Stimulated activated CD8-positive, alpha-beta memory T cell treated with anti-CD3 and anti-CD28 coated beads, Interleukin-12 subunit alpha, Interleukin-12 subunit beta, amount 100 ng/mL, for 1 hour (primary cell): ENCODE data around the gene TWNK.
A peak's percentile ranks its signal among the peaks of the same experiment; 100 is the strongest.

Experiments
- DNase-seq: peaks from one replicate; pipeline ENCODE4 v3.0.0-alpha.2; 2020; ENCODE audit warnings: low read depth

Gene TWNK

DNA sequence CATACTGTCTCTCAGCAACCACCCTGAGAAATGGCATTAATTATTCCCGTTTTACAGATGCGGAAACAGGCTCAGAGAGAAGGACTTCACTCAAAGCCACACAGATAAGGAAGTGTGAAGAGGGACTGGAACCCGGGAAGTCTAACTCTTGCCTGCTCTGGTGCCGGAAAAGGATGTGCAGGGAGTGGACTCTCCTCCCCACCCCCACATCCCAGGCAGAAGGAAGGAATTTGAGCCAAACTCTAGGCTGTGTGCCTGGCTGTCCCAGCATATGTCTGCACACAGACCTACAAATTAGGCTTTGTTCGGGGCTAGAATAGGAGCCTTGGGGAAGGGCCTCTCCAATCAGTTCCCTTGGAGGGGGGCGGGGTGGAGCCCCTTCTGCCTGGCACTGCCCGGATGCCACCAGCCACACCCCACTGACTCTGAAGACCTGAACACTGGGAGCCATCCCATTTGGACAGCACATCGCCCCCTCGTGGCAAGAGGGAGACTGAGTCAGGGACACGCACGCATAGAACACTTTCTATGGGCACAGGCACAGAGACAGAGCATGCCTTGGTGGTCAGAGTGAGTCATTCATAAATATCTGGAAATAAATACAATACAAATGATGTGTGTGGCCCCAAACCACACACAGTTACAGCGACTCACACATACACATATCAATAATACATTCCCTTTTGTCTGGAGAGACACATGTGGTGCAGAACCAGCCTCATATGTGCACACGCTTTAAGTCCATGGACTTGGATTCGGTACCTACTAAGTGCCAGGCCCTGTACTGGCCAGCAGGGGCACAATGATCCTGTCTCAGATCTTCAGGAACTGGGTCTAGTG, 25.4 kb downstream of the TWNK start:
- DNase-seq, result peak; percentile 62

DNA sequence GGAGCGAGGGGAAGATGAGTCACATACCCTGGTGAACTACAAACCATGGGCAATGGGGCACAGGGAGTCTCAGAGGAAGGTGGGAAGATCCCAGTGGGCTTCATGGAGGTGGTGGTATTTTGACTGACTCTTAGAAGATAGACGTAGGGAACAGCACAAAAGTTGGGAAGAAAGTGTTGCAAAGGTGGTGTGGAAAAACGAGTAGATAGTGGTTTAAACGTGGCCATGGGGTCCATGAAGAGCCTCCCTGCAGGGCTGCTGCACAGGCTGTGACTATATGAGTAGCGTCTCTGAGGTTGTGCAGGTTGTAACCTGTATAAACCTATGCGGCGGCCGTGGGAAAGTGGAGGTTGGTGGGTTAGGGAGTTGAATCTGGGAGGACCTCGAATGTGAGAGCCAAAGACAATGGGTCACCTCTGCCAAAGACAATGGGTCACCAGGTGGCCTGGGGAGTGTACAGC, 26.1 kb downstream of the TWNK start:
- no peak for DNase-seq

DNA sequence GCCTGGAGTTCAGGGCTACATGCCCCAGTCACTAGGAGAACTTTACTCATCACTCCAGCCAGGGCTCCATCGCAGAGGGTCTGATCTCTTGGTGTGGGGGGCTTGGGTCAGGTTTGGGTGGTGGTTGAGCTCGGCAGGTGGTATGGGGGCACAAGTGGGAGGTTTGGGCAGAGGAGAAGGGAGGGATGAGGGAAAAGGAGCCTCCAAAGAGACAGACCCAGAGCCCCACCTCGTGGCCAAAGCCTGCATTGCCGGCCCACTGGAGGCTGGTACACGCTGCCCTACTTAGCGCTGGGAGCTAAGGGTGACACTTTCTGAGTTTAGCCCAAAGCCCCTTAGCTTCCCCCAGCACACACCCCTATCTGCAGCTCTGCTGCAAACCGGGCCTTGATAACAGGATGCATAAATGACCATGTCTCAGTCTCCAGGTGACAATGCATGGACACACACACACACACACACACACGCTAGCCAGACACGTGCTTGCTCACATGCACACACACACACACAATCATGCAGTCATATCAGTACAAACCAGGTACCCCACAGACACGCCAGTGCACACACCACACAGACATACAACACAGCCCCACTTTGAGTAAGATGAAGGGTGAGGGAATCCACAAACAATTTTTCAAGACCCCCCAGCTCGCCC, 27.0 kb downstream of the TWNK start:
- DNase-seq, result peak; percentile 67

DNA sequence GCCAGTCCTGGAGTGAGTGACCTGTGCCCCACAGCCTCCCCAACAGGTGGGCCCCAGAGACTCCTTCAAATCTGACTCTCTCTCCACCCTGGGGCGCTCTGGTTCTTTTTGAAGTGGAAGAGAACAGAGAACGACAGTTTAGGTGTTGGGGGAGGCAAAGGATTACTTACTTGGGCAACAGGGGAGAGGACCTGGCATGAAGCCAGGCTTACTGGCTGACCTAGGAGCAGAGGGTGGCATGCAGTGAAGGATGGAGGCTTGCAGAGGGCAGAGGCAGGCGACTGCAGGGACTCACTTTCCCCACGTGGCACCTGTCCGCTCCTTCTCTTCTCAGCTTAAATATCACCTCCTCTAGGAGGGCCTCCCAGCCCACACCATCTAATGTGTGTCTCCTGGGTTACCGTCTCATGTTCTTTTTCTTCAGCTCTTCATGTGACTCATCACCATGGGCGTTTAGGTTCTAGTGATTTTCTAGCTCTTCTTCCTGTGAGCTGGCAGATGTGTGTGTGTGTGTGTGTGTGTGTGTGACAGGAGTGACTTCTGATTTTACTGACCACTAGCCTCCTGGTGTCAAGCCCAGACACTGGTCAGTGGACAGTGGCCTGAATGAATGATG, 27.7 kb downstream of the TWNK start:
- DNase-seq, result no peak

DNA sequence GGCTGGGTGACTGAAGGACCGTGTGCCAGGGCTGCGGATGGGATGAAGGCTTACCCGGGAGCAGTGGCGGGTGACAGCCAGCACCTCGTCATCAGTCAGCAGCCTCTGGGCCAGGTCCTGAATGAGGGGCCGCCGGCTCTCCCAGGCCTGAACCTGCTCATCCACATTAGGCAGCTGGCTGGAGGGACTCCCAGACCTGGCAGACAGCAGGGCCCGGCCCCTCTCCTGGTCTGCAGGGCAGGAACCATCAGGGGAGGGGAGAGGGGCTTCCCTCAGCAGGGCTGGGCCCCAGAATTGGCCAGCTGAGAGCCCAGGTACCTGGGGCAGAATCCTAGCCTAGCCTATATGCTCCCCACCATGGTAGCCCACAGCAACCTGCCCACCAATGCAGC, 28.2 kb downstream of the TWNK start:
- DNase-seq, result no peak

DNA sequence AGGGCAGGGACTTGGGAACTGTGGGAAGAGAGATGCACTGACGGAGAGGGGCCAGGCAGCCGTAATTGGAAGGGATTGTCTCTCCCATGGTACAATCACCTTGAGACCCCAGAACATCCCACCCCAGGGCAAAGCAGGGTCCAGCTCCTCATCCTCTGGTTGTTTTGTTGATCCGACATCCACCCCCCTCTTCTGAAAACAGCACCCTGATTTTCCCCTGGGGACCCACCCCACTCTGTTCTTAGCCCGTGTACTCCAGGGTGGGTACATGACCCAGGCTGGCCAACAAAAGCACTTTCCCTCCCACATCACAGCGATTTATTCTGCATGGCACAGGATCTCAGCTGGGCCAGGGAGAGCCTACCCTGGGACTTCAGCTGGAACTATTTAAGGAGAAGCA, 29.5 kb downstream of the TWNK start:
- DNase-seq, result no peak

DNA sequence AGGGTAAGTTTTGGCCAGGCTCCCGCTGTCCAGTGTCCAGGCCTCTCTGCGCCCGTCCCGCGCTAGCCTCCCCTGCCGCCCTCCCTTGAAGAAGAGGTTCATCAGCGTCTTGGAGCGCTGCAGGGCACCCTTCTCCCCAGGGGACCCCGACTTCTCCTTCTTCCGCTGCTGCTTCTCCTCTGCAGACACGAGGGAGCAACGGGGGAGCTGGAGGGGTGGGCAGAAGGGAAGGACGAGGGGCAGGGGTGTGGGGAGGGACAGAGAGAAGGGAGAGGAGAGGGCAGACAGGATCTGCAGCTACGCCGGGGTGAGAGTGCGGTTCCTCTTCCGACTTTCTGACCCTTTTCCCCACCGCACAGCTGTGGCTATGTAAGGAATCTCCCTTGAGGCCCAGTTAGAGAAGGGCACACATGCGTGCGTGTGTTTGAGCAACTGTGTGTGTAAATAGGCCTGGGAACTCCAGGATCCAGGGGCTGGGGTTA, 30.8 kb downstream of the TWNK start:
- DNase-seq, result no peak

DNA sequence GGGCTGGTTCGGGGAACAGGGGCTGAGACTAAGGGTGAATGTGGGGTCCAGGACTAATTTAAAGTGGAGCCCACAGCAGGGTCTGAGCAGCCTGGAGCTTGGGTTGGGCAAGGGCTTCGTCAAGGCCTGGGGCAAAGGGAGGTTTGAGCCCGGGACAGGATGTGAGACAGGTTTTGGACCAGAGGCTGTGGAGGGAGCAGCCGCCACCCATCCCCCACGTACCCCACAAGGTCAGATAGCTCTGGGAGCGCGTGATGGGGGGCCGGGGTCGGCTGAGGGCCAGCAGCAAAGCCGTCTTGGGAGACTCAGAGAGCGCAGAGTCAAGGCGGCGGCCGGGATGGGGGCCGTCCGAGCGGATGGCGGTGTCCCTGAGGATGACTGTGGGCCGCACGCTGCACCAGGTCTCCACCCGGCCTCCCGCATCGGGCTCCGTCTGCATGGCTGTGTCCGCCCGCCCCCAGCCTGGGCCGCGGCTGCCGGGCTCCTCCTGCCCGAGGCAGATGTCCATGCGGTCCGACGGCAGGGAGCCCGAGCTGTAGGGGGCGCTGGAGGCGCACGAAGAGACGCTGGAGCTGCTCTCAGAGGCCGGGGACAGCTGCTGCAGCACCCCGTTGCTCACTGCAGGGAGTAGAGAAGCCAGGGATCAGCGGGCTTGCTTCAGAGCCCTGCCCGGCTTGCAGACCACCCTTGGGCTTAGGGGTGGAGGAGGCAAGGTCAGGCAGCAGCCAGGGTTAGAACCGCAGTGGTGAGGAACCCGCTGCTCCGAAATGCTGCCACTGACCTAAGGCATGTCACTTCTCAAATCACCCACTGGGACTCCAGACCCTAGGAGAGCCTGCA, 31.5 kb downstream of the TWNK start:
- peak; percentile 63 for DNase-seq

DNA sequence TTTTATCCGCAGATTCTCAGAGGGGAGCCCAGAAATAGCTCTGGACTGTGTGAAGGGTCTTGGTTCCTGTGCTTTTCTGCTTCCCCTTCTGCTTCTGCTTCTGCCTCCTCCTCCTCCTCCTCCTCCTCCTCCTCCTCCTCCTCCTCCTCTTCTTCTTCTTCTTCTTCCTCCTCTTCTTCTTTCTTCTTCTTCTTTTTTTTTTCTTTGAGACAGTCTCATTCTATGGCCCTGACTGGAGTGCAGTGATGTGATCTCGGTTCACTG, 32.0 kb downstream of the TWNK start:
- DNase-seq, result no peak

DNA sequence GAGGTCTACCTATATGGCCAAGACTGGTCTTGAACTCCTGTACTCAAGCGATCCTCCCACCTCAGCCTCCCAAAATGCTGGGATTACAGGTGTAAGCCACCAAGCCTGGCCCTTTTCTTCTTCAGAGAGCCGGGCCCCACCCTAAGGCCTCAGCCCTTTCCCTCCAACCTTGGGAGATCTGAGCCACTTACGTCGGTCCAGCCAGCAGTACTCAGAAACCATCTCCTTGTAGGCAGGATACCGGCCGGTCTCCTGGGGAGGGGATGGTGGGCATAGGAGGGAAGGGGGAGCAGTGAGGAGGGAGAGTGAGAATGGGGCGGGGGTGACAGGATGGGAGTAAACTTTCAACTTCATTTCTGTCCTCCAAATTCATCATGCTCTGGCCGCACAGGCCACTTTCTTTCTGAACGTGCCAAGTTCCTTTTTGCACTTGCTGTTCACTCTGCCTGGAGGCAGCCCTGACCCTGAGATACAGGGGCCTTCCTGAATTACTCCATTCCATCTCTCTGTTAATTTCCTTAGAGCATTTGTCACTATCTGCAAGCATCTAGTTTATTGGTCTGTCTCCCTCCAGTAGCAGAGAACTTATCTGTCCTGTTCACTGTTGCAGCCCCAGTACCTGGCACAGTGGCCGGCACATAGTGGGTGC, 33.2 kb downstream of the TWNK start:
- no peak for DNase-seq

DNA sequence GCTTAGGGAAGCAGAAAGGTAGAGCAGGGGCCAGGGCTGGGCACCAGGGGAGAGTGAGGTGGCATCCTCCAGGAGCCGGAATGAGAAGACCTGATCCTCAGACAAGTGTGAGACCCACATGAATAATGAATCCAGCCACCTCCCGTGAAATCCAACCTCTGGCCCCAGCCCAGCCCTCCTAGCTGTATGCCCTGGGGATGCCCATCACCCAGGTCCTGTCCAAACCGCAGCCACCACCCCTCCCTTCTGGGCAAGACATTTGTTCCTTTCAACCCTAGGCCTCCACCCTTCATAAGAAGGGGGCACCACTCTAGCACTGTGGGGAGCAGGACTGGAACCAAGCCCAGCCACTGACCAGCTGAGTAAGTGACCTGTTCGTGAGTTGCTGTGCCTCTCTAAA, 33.9 kb downstream of the TWNK start:
- no peak for DNase-seq

DNA sequence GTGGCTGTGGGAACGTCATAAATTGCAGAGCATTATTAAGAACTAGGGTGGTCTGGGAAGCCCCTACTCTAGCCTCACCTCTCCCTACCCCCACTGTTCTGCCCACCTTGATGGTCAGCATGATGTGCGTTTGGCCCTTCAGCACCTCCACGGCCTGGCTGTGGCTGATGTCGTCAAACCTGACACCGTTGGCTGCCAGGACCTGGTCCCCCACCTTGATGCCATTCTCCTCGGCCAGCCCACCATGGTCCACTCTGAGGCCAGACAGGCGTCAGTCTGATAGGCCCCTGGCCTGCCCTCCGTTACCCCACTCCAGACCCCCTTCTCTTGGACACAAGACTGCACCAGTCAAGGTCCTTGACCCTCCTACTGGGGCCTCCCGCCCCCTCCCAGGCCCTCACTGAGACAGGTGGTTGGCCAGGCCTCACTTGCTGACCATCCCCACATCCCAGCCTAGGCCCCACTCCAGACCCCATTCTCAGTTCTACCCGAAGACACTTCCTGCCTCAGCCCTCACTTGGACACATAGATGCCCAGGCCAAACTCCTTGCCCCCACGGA, 34.4 kb downstream of the TWNK start:
- no peak for DNase-seq

DNA sequence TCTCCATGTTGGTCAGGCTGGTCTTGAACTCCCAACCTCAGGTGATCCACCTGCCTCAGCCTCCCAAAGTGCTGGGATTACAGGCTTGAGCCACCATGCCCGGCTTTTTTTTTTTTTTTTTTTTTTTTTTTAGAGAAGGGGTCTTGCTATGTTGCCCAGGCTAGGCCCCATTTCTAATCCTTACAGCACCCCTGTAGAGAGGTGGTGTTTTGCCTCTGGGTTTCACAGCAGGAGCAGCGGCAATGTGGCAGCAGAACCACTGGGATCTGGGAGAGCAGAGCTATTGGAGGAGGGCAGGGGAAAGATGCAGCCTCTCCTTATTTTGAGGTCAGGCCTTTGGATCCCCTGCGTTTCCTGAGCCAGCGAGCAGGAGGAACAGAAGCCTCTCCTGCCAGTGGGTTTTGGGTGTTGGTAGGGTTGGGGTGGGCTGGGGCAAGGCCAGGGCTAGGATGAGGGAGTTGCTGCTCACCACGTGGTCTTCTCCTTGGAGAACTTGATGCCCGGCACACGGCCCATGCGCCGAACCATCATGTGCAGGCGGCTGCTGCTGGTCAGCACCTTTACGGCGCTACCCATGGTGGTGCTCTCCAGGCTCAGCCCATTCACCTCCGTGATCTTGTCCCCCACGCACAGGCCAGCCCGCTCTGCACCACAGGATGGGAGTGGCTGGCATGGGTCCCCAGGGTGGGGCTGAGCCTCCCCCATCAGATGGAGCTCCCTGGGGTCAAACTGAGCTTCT, 35.8 kb downstream of the TWNK start:
- DNase-seq, result no peak

DNA sequence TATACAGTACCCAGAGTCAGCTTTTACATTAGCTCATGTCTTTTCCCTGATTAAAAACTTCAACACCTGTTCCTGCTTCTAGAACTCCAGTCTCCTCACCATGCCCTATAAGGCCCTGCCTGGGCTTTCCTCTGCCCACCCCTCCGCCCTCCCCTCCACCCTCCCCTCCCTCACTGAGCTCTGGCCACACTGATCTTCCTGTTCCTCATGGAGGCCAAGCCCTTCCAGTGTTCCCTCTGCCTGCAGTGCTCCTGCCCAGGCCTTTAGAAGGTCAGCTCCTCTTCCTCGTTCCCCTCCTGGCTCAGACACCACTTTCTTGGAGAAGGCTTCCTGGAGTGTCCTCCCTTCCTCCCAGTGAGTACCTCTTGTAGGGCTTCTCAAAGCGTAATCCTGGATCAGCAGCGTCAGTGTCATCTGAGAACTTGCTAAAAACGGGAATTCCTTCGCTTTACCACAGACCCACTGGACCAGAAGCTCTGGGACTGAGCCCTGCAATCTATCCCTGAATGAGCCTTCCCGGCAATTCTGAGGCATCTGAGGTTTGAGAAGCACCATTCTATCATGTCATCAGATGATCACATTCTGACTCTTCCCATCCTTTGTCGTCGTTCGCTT, 39.9 kb downstream of the TWNK start:
- no peak for DNase-seq

DNA sequence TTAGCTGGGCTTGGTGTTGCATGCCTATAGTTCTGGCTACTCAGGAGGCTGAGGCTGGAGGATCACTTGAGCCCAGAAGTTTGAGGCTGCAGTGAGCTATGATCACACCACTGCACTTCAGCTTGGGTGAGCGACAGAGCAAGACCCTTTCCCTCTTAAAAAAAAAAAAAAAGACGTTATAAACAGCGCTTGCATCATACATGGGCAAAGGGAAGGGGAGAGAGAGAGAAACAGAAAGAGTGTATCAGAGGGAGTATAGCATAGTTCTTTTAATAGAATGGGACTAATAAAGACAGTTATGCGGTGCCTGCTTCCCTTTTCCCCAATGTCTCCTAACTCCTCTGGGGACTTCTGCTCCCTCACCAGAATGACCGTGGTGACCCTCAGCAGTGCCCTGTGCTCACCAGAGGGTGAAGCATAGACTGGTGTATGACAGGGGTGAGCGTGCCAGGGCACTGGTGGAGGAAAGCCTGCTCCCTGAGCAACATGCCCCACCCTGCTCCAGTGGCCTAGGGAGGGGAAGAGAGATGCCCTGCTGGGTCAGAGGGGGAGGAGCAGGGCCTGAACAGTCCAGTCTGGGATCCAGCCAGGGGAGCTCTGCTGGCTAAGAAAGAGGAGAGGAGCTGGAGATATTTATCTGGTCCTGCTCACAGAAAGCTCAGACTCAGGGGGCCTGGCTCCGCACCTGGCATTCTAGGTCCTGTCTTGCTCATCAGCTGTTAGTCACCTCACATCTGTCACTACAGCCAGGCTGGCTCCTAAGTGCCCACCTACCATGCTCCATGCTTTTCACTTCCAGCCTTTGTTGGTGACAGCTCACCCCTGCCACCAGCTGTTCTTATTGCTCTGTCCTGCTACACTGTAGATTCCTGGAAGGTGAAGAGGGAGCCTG, 41.3 kb downstream of the TWNK start:
- no peak for DNase-seq

DNA sequence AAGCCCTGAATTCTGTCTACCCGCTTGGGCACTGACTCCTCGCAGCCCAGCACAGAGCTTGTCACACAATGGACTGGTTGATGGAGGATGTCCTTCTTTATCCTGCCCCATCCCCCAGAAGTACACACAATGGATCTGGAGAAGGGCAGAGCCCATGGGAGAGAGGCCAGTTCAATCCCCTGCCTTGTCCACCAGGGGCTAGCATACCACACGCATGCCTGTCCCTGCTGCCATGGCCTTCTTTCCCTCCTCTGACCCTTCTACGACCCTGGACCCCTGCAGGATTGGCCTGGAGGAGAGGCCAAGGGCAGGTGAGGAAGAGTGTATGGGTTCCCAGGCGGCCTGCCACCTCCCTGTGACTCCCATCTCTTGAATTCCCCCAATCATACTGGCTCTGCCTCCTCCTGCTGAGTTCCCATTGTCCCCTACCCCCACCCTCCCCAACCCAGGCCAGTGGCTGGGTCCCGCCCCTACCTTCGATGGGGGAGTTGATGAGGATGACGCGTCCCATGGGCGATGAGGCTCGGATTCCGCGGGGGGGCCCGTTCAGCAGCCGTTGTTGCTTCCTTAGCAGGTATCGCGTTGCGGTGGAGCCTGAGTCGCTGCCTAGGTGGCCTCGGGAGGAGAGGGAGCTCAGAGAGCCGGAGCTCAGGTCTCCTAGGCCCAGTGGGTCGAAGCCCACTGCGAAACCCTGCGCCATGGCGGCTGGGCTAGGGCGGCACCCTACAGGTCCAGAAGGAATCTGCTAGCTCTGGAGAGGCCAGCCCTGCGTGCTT, 42.4 kb downstream of the TWNK start:
- no peak for DNase-seq

DNA sequence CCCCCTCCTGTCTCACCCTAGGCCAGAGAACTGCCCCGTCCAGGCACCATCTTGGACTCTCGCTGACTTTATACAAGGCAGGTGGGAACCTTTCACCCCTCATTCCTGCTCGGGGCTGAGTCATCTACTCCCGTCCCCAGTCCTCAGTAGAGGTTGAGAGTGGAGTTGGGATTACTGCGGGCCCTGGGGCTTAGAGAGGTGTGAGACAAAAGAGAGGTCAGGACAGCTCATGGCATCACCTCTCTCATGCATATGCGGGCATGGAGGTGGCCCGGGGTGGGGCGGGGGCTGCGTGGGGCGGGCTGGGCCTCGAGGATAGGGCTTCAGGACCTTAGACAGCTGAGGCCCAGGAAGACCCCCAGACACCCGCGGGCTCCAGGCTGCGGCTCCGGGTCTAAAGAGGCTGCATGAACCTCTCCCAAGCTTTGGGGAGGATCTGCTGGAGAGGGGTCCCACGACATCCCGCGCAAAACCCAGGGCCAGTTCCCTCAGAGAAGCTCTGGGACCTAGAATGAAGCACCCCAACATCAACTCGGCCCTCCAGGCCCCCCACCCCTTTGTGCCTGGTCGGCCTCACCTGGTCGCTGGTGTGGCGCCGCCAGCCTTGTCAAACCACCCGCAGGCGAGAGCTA, 43.3 kb downstream of the TWNK start:
- no peak for DNase-seq
